GM18519 (cell line): ENCODE measurements around the gene SOBP.
A peak's percentile ranks its signal among the peaks of the same experiment; 100 is the strongest.

Source experiments
- ATAC-seq: cut with Tn5 transposase; IDR thresholded peaks from one replicate; pipeline ENCODE4 v1.9.1; 2021; ENCODE audit warnings: mild to moderate bottlenecking, moderate library complexity; ENCODE audit not compliant: unreplicated experiment, low FRiP score

Gene SOBP

DNA sequence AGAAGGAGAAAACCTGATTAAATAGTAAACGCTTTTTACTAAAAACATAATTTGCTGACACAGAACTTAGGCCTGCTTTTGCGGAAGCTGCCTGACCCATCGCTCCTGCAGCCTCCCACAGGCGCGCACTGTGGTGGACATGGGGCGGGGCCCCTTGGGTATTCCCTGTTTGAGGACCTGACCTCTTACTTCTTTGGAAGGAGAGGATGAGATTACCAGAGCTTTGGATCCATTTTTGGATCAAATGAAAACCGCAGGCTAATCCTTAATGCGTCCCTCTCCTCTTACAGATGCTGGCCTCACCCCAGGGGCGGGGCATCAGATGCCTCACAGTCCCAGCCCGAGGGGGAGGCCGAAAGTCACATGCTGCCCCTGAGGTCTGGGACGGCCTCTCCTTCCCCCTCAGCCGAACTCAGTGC, 183.2 kb downstream of the SOBP start:
- ATAC-seq: no peak

DNA sequence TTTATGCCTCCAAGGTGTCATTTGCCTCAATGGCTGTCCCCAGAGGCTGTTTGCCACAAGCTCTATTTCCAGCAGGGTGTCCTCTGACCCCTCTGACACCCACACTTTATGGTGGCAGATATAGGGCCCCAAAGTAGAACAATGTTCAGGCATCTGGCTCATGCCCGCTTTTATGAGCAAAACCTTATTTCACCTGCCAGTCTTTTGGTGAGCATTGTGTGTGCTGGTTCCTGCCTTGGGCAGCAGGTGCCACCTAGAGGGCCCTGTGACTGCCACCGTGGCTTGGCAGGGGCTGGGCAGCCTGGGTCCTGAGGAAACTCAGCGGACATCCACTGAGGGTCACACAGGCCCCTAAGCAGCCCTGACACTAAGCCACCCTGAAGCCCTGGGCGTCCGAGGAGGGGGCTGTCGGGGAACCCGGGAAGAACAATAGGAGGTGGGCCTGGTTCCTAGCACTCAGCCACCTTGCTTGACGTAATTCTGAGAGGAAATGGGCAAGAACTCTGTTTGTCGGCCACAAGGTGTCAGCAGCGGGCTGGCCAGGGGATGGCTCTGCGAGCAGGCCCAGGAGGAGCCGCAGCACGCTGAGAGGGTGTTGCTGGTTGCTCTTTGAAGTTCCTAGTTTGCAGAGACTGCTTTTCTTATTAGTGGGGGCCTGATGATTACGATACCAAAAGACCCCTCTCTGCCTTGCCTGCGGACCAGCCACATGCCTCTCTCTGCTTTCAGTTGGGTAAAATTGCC, 185.2 kb downstream of the SOBP start:
- ATAC-seq: peak; percentile 77

DNA sequence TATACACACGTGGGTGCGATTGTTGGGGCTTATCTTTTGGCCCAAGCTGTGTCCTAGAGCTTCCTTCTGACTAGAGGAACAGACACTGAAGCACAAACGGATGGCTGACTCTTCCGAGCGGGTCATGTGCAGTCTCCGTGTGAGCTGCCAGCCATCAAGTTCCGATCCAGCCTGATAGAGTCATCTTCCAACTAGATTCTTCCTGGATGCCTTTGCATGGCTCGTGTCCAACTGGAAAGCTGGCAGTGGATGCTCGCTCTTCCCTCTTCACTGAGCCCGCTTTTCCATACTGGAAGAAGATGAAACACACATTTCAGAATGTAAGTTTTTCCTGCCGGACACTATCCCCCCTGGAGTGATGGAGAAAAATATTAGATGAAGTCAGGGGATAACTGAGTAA, 186.1 kb downstream of the SOBP start:
- no peak for ATAC-seq

DNA sequence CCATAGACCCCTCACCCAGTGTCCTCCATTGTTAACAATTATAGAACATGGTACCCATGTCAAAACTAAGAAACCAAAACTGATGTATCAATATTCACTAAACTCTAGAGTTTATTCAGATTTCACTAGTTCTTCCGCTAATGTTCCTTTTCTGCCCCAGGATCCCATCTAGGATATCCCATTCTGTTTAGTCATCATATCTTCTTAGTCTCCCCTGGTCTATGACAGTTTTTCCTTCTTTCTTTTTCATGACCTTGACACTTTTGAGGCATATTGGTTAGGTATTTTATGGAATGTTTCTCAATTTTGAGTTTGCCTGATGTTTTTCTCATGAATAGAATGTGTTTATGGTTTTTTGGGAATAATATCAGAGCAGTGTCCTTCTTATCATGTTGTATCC, 187.5 kb downstream of the SOBP start:
- ATAC-seq: no peak

DNA sequence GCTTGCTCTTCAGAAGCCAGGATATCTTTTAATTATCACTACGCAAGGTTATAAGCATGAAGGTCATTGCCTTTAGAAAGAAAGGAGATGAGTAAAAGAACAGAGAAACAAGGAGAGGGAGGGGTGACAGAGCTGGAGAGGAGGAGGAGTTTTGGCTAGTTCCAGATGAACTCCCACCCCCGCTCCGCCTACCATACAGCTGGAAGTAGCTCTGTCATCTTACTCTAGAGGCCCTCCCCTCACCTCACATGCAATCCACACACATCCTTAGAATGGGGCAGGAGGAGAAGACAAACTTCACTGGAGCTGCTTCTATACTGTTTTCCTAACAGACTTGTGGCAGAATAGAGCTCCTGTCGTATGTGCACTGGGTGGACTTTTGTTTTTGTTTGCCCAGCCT, 189.5 kb downstream of the SOBP start:
- no peak for ATAC-seq

DNA sequence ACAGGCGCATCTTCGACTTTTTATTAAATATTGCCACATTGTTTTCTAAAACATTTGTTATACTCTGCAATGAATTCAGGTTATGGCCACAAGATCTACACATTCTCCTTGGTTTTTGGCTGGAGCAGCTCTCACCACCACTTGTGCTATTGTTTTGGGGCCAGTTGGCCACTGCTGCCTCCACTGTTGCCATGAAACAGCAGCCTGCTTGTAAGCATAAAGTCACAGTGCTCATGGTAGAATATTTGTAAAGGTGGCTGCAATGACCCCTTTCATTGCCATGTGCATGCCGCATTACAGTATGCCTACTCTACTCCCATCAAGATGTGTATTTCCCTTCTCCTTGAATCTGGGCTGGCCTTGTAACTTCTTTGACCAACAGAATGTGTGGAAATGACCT, 192.8 kb downstream of the SOBP start:
- ATAC-seq: no peak

DNA sequence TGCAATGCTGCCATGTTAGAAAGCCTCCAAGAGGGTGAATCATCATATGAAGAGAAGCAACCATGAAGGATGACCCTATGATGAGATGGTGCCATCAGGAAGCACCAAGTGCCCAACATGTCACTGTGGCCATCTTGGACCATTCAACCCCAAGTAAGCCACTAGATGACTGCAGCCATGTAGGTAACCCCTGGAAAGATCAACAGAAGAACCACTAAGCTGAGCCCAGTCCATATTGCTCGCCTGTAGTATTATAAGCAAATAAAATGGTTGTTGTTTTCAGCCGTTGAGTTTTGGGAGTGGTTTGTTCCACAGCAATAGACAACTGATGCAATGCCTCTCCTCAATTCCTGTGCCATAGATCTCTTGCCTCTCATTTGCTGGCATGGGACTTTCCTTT, 193.3 kb downstream of the SOBP start:
- no peak for ATAC-seq

DNA sequence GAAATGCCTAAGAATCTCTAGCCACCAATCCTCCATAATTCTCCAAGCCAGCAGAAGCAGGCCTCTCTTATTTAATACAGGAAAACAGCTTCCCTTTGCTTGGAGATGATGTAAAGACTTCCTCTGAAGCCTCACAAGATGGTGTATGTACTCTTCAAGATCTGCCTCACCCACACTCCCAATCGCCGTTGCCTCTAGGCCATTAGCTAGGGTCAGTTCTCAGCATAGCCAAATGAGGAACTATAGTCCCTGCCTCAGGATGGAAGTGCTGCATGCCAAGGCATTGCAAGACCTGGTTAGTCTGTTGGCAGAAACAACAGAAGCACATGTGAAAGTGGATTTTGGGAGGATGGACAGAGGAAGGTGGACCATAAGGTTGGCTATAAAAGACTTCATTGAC, 195.1 kb downstream of the SOBP start:
- no peak for ATAC-seq

DNA sequence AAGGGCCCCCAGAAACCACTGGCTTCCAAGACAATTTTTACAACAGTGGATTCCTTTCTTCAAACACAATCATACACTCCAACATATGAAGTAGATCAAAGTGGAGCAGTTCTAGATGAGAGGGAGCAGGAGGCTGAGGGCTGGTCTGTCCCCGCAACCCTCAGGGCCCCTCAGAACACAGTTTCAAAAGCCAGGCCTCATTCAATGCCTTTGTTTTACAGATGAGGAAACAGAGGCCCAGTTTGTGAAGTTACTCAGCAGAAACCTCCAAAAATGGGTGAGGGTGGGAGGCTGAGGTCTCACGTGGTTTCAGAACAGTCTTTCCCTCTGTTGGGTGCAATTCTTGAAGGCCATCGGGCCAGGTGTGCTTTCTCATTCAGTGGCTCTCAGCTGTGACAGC, 199.3 kb downstream of the SOBP start:
- no peak for ATAC-seq

DNA sequence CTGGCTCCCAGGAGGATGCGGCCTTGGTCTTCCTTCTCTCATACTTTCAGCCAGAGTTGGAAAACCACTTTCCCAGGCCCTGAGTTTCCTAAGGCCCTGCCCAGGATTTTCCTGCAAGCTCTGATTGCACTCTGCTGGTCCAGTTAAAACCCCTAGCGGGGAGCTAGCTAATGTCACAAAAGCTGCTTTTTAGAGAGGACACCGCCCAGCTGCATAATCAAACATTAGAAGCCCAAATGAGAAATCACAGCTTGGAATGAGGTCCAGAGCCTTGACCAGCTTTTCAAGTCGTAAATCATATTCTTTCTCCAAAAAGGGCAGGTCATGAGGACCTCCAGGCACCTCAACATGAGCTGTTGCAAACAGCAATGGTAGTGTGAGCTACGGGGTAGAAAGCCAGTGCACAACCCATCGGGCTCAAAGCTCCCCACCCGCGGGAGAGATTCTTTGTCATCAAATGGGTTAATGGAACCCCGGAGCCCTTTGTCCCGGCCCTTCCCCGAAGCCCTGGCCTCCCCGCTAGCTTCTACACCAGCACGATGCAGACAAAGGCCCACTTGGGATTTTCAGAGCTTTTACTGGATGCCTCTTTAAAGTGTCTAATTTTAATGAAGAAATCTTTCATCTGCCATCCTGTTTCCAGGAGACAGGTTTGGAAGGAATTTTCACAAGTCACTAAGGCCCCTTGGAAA, 200.2 kb downstream of the SOBP start:
- ATAC-seq: no peak

DNA sequence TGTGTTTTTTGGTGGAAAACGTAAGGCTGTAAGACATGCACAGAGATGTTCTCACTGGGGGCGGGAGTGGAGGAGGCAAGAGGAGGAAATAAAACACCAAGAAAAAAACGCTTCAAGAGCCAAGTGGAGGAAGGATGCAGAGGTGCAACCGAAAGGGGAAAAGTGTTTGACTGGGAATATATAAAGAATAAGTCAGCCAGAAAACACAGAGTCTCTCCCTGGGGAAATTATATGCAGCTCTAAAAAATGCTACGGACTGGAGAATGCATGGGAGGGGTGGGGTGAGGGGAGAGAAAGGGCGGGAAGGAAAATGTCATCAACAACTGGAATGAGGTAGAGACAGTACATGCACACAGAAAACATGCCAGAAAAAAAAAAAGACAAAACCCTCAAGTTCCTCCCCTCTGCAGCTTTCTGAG, 200.7 kb downstream of the SOBP start:
- ATAC-seq: no peak

DNA sequence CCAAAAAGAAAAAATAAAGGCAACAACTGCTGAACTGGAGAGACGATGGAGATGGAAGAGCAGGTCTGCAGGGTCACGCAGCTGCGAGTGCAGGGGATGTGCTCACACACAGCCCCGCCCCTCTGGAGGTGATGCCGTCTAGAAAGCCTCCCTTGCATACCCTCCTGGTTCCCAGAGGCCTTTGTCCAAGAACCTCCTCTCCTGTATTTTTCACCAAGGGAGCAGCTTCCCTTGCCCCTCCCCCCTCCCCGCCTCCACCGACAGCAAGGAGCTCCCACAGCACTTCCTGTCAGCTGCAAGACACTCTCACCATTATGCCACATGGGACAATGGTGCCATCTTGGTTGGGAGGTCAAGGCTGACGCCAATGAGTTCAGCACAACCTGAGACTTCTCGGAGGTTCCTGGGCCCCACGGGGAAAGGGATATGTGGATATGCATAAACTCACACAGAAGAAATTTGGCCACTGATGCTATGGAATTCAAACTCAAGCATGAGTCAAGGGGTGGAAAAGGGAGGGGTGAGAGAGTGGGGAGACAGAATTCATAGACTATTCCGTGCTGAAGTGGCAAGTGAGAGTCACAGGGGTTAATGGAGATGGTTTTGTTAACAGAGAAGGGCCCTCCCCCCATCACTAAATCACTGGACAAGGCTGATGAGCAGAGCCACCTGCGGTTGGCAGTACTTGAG, 201.3 kb downstream of the SOBP start:
- no peak for ATAC-seq

DNA sequence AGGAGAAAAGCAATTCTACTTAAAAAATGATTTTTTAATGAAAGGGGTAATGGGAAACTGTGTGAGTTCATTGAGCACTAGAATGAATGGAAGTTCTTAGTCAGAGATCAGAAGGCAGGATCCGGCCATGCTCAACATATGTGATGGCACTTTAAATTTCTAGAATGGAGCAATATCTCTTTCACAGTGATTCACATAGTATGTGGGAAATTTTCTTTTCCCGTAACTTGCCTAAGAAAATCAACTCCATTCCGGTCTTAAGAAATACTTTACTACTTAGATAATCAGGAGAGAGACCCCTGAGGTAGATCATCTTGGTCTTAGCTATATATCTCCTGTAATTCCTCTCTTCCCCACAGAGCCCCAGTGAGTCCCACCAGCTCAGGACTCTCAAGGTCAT, 202.4 kb downstream of the SOBP start:
- ATAC-seq: no peak

DNA sequence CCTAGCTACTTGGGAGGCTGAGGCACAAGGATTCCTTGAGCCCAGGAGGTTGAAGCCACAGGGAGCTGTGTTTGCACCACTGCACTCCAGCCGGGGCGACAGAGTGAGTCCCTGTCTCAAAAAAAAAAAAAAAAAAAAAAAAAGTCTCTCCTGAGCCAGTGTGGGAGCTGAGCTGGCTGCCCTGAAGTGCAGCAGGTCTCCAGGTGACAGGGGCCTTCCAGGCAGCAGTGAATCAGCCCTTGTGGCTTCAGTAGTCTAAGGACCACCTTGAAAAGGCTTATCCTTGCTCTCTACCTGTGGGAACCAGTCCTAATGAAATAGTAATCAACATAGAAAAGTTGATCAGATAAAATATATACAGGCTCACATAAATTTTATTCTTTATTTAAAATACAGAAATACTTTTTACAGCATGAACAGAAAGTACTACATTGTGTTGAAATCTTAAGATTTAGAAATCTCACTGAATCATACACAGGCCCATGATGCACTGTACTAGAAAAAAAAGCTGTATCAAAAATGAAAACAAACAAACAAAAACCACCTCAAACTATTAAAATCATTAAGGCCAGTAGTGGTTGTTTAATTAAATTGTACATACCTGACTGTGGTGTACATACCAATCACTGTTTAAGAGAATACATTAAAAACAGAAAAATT, 205.3 kb downstream of the SOBP start:
- no peak for ATAC-seq

DNA sequence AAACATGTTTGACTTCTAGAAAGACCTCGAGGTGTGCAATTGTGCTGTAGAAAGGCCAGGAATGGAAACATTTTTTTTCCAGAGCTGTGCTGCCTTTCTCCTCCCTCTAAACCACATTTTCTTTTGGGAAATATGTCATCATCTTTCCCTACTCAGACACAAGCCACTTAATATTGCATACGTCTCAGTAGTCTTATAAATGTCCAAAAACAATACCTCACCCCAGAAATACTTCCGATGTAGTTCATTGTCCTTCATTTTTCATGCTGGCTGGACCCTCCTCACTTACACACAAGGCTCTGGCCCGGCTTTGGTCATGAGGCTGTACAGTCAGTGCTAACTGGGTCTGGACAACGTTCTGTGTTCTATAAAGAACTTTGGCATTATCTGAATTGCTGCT, 207.8 kb downstream of the SOBP start:
- no peak for ATAC-seq

DNA sequence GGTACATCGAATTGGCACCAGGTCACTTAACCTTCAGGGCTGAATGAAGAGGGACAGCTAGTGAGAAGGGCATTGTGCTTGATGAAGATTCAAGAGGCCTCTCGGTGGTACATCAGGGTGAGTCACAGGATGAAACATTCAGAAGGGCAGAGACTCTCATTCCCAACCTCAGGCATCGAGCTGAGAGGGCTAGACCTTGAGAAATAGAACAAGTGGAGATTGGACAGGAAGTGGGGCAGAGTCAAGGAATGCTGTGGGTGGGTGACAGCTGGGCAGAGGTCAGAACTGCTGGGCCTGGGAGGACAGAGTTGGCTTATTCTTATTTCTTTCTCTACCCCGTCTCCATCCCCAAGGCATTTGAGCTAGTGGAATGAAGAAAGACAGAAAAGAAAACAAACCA, 208.2 kb downstream of the SOBP start:
- ATAC-seq: no peak

DNA sequence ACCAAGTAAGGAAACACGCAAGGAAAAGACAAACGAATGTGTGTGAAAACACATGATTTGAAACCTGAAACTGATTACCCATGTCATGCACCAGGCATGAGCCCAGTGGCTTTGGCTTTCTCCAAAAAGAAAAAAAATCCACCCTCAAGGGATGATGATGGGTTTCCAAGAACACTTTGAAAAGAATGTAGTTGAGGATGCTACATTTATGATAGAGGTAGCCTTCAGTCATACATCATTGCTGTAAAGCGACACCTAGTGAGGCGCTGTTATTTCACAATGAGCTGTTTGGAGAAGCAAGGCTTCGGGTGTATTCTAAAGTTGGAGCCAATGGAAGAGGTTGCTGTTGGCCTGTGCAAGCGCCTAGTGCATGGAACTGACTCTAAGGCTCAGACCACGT, 209.3 kb downstream of the SOBP start:
- ATAC-seq: no peak

DNA sequence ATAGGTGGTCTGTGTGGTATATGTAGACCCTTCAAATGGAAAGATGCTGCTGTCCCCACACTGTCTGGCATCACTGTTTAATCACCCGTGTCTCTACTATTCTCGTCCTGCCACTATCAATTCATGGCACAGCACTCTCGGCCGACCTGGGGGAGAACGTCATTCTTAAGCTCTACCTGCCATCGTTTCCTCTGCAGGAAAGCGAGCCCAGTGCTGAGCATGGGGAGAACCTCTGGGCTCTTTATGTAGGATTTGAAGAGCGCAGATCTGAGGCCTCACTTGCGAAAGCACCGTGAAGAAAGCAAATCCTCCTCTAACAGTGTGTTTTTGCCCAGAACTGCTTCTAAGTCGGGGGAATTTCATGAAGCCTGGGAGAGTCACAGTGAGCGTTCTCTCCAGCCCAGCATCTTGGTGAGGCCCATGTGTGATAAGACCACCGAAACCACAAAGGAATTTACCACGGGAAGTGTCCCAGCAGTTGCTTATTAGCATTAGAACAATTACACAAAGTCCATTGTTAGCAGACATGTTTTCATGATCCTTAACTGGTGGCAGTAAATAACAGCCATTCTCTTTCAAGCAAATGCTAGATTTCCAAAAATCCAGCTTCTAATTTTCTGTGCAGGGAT, 209.9 kb downstream of the SOBP start:
- no peak for ATAC-seq

DNA sequence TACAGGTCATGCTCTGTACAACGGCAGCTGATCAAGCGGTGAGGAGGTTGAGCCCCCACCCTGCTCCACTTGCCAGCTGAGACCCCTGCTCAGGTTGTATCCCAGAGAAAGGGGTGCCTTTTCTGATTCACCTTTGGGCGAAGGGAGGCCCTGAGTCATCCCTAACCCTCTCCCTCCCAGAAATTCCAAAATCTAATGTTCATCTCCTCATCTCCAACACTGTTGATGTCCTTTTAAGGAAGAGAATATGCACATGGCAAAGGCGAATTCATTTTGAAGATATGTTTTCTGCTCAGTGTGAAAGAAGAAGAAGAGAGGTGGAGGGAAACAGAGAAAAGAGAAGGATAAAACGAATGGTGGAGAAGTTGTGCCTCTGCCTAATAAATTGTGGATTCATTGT, 213.7 kb downstream of the SOBP start:
- ATAC-seq: no peak

DNA sequence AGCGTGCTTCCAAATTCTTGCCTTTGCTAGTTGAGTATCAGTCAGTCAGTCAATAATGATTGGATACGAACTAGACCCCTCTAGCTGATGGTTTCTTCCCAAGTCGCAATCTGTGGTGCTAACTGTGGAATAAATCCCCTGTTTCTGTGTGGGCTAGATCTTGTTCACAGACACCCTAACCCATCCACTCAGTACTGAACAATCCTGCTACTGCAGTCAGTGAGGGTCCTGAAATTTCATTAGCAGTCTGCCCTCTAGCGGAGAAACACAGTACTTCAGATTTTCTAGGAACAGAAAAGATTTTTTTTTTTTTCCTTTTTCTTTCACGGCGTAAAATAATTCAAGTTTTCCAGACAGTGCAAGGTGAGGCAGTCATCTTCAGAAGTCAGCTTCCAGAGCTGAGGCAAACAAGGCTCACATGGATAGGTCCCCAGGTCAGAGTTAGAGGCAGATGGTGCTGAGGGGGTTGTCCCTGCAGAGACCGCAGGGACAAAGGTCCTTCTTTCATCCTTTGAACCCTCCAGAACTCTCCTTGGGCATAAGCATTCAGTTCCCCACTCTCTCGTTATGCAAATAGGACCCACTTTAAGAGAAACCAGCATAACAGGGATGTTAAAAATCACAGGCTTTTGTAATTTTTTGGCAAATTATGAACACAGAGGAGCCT, 214.6 kb downstream of the SOBP start:
- no peak for ATAC-seq
